KG1 (cell line): ENCODE measurements around the gene TRIM49.
"Not testable (repeated sequence)": the region's sequence is repeated elsewhere in the genome, so short reads cannot be mapped to it uniquely, and the experiment has no call there.

Experiments used
- DNase-seq: peaks from one replicate; lab custom pipeline; 2025; lab: John Stamatoyannopoulos, UW

The TRIM49 gene

GRCh38 chr11:89808475-89808874 is at the start of gene TRIM49:
Gene TRIM49 (minus strand): TSS chr11:89808575. CDS start chr11:89804469, 4,106 bp downstream.
- not testable (repeated sequence) for DNase-seq

DNA sequence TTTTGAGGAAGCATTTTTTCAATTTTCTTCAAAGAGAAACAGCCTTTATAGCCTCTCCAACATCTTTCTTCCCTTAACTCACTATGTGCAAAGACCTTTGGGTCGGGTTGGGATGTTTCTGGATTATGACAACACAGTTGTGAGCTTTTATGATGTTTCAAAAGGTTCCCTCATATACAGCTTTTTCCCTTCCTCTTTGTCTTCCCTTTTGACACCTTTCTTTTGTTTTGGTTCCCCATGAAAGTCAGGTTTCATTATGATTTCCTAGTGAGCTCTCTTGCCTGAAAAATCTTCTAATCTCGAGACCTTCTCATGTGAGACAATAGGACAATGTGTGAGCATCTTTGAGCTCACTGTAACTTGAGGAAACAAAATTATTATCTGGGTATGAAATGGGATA is 18.3 kb upstream of the TRIM49 start:
- not testable (repeated sequence) for DNase-seq

GRCh38 chr11:89820008-89820407 is 11.6 kb upstream of the TRIM49 start:
- DNase-seq = not testable (repeated sequence)

DNA sequence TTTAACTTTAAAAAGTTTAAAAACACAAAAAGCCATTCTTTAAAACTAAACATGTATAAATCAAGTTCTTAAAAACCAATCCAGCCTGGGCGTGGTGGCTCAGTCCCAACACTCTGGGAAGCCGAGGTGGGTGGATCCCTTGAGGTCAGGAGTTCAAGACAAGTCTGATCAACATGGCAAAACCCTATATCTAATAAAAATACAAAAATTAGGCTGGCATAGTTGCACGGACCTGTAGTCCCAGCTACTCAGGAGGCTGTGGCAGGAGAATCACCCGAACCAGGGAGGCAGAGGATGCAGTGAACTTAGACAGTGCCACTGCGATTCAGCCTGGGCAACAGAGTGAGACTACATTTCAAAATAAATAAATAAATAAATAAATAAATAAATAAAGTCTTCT is 5.2 kb upstream of the TRIM49 start:
- not testable (repeated sequence) for DNase-seq

DNA sequence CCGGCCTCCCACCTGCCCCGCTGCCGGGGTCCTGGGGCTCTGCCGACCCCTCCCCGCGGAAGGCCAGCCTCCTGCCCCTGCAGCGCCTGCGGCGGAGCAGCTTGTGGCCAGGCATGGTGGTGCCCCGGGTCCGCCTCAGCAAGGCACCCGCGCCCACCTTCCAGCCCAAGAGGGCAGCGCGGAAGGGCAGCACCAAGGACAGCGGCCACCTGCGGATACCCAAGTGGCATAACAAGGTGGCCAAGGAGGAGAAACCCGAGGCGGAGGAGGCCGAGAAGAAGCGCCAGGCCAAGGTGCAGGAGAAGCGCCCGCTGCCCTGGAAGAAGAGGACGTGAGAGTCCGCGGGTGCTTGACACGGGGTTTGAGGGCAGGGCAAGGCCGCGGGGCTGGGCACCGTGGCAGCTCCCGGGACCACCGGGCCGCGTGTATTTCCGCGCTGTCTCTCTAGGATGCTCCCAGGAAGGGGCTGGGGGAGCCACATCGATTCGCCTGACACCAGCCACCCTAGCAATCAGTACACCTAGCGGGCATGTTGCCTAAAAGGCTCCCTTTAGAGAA is 20.8 kb downstream of the TRIM49 start:
- DNase-seq = not testable (repeated sequence)

DNA sequence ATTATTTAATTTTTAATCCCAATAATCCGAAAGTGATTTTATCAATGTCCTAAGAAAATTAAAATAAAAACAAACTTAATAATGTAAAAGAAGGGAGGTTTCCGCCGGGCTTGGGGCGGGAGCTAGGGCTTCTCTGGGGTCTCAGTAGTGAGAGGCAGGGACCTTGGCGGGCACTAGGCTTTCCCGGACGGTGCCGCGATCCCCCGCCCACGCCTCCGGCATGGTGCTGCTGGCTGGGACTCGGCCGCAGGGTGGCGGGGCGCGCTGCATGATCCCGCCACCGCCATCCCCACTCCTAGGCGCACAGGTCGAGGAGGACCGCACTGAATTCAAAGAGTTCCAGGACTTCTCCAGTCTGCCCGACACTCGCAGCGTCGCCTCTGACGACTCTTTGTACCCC is 22.6 kb downstream of the TRIM49 start:
- not testable (repeated sequence) for DNase-seq

DNA sequence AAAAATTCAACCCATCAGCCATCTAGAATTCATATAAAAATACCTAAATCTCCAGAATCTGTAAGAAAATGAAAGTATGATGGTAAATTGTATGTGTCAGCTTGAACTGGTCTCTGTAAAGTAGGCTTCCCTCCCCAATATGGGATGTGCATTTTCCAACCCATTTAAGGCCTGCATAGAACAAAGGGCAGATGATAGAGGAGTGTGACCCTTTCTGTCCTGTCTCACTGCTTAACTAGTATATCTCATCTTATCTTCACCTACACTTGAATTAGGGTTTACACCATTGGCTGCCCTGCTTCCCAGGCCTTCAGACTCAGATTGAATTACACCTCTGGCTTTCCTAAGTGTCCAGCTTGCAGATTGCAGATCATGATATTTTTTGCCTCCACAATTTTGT is 57.6 kb downstream of the TRIM49 start:
- not testable (repeated sequence) for DNase-seq
